Lower leg skin (tissue), 4 donors: Measurements from ENCODE around the gene EP300. TPM values are rescaled to one million over a fixed set of nuclear protein-coding genes. Genes with fewer than 3 reads are reported as not detected.
A peak's percentile ranks its signal among the peaks of the same experiment; 100 is the strongest.
"Not testable (repeated sequence)": the region's sequence is repeated elsewhere in the genome, so short reads cannot be mapped to it uniquely, and the experiment has no call there.

Experiments used
- DNase-seq, 2 donors: peaks; one replicate each; pipeline ENCODE4 v3.0.0-alpha.2; 2019; ENCODE audit warnings: low spot score in 2 of 2
- H3K4me3 ChIP-seq: fragments of 200-600 bp; sonication (generic); 2 replicates; pipeline ENCODE4 v1.5.1; 2017; ENCODE audit warnings: mild to moderate bottlenecking, low read depth; ENCODE audit not compliant: poor library complexity, severe bottlenecking
- POLR2A ChIP-seq, 2 donors: fragments of 450-650 bp; IDR thresholded peaks; one replicate each; pipeline ENCODE4 v1.6.1; 2016 to 2017; ENCODE audit warnings: antibody characterized with exemption in 2 of 2, mild to moderate bottlenecking in 1 of 2, moderate library complexity in 1 of 2
- WGBS, 2 donors: methylation state at CpG; one replicate each; pipeline ENCODE4 v1.1.5; 2018; 5-methylcytosine and 5-hydroxymethylcytosine counted together
- intact Hi-C: fragments of 100-400 bp; cut with DNase I; formaldehyde crosslinking; loops from one replicate; pipeline ENCODE4 v1.15.0; 2023; ENCODE audit warnings: low total_unique reads
- total RNA-seq, 4 donors: library from RNA; depleted of rRNA; stranded (reverse); fragments of >200 nt; gene quantifications; one replicate each; pipeline ENCODE4 v1.1.0, GENCODE V29; 2016
- TF ChIP-seq, protein P1 (sequence below), 3 donors: fragments of 450-650 bp; IDR thresholded peaks; one replicate each; pipeline ENCODE4 v1.5.1; 2016; ENCODE audit warnings: antibody characterized with exemption in 3 of 3, mild to moderate bottlenecking in 3 of 3, moderate library complexity in 2 of 3

Gene EP300
- 10 to 100 TPM; 72.4 to 86.9 (median 74.9) TPM for total RNA-seq

DNA sequence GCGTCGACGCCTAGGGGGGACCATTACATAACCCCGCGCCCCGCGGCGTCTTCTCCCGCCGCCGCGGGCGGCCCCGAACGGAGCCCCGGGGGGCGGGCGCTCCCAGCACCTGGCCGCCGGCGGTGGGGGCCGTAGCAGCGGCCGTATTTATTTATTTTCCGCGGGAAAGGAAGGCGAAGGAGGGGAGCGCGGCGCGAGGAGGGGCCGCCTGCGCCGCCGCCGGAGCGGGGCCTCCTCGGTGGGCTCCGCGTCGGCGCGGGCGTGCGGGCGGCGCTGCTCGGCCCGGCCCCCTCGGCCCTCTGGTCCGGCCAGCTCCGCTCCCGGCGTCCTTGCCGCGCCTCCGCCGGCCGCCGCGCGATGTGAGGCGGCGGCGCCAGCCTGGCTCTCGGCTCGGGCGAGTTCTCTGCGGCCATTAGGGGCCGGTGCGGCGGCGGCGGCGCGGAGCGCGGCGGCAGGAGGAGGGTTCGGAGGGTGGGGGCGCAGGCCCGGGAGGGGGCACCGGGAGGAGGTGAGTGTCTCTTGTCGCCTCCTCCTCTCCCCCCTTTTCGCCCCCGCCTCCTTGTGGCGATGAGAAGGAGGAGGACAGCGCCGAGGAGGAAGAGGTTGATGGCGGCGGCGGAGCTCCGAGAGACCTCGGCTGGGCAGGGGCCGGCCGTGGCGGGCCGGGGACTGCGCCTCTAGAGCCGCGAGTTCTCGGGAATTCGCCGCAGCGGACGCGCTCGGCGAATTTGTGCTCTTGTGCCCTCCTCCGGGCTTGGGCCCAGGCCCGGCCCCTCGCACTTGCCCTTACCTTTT lies at the start of gene EP300:
Gene EP300, plus strand, starts transcription at position 570 of the 795 bp plus-strand sequence. CDS start 413 bp downstream, outside the sequence.
- 0 to 1% methylated on average over 30 to 60 of the region's 112 CpGs for WGBS, 2 donors
- intact Hi-C loops: loop anchor here (5.0 kb wide), 1 partner anchor 140 kb away; the partner anchor contains the start of gene RBX1
- H3K4me3 ChIP-seq: peak within 1 kb of the TSS; percentile 68
- TF ChIP-seq POLR2A (IDR thresholded peaks at IDR 0.05): peak in 1 of 2 donors; percentile 60
- TF ChIP-seq, protein P1, sequence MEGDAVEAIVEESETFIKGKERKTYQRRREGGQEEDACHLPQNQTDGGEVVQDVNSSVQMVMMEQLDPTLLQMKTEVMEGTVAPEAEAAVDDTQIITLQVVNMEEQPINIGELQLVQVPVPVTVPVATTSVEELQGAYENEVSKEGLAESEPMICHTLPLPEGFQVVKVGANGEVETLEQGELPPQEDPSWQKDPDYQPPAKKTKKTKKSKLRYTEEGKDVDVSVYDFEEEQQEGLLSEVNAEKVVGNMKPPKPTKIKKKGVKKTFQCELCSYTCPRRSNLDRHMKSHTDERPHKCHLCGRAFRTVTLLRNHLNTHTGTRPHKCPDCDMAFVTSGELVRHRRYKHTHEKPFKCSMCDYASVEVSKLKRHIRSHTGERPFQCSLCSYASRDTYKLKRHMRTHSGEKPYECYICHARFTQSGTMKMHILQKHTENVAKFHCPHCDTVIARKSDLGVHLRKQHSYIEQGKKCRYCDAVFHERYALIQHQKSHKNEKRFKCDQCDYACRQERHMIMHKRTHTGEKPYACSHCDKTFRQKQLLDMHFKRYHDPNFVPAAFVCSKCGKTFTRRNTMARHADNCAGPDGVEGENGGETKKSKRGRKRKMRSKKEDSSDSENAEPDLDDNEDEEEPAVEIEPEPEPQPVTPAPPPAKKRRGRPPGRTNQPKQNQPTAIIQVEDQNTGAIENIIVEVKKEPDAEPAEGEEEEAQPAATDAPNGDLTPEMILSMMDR (IDR thresholded peaks at IDR 0.05): no peak
- peak; percentile 88 to 97 for DNase-seq

DNA sequence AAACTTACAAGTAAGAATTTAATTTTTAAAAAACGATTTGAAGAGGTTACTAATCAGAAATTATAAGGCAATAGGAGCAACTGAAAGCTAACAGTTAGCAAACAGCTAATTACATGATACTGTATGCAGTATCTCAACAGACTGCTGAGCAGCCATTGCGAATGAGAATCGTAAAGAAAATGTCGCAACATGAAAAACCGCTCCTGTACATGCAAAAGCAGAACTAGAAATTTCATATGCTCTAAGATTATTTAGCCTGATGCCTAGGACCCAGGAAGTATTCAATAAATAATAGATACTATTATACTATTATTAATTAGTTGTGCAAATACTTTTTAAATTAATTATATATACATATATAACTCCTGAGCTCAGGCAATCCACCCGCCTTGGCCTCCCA lies 48.7 kb upstream of the EP300 start:
- no peak overlapping the region for H3K4me3 ChIP-seq
- no peak for DNase-seq
- no peak for TF ChIP-seq POLR2A (IDR thresholded peaks at IDR 0.05)
- TF ChIP-seq, protein P1 (IDR thresholded peaks at IDR 0.05): no peak
- 78 to 86% methylated on average over 6 of the region's 6 CpGs for WGBS, 2 donors
- intact Hi-C loops: no loop called here

DNA sequence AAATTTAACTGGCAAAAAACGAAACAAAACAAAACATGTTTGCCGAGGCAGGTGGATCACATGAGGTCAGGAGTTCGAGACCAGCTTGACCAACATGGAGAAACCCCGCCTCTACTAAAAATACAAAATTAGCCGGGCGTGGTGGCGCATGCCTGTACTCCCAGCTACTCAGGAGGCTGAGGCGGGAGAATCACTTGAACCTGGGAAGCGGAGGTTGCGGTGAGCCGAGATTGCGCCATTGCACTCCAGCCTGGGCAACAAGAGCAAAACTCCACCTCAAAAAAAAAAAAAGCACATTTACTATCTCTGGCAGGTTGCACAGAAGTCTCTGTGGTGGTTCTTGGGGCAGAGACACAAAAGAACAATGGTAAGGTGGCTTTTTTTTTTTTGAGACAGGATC lies 46.8 kb upstream of the EP300 start:
- 87 to 90% methylated on average over 12 of the region's 12 CpGs for WGBS, 2 donors

DNA sequence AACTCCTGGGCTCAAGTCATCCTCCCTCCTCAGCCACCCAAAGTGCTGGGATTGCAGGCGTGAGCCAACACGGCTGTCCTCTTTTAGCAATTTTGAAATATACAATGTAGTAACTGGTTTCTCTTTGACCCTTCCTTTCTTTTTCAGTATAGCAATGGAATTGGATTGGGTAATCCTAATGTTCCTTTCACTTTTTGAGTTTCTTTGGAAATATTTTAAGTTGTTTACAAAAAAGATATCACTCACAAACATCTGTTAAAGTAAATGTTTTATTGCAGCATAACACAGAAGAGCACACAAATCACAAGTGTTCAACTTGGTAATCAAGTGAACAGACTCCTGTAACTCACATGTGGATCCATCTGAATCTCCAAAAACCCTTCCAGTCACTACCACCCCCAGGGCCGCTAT lies 44.6 kb upstream of the EP300 start:
- H3K4me3 ChIP-seq: no peak overlapping the region
- TF ChIP-seq POLR2A (IDR thresholded peaks at IDR 0.05): no peak
- TF ChIP-seq, protein P1 (IDR thresholded peaks at IDR 0.05): no peak
- intact Hi-C loops: no loop called here
- no peak for DNase-seq
- WGBS, 2 donors: 84 to 94% methylated on average over 3 of the region's 3 CpGs

More for the DNA sequence above, 46.8 kb upstream of the EP300 start:
- H3K4me3 ChIP-seq, intact Hi-C loops, DNase-seq: not testable (repeated sequence)

DNA sequence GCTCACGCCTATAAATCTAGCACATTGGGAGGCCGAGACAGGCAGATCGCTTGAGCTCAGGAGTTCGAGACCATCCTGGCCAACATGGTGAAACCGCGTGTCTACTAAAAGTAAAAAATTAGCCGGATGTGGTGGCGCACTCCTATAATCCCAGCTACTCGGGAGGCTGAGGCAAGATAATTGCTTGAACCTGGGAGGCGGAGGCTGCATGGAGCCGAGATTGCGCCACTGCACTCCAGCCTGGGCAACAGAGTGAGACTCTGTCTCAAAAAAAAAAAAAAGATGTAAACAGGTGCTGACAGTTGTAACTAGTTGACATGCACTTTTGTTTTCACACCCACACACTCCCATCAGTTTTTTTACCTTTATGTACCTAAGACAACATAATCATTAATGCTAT lies 44.0 kb upstream of the EP300 start:
- H3K4me3 ChIP-seq, intact Hi-C loops, DNase-seq: not testable (repeated sequence)
- WGBS, 2 donors: 88 to 92% methylated on average over 12 of the region's 12 CpGs

DNA sequence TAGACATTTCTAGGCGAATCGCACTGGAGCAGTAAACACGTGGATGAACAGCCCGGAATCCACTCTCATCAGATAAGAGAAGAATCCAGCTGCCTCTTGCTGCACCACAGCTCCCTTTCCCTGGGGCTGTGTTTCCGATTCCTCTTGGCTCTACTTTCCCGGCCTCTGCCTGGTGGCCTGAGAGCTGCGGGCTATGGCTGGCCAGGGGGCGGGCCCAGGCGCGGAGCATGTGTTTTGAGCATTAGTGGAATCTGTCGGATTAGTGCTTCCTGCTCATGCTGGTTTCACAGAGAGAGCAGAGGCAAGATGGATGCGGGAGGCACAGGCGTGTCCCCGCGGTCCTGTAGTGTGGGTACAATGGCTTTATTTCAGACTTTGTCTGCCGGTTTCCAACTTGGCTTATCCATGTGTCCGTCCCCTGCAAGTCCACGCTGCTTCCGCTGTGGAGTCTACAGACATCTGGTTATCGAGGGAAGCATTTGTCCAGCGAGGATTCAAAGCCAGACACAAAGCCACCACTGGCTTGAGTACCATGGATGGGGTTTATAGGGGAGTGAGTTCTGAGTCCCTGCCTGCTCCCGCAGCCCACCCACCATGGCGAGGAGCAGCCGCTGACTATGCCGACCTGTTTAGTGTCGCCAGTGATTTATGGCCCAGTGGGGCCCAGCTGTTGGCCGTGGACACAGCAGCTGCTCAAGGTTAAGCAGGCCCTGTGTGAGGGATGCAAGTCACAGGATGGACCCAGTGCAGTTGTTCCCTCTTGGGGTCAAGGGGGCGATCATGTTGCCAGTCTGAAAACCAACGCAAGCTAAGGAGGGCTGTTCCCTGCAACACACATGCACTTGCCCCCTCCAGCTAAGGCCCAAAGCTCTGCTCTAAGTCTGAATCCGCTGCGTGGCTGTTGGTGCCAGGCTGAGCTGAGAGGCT lies 43.3 kb upstream of the EP300 start:
- 39 to 40% methylated on average over 30 to 31 of the region's 31 CpGs for WGBS, 2 donors
- intact Hi-C loops: no loop called here
- peak; percentile 34 to 91 for DNase-seq
- no peak overlapping the region for H3K4me3 ChIP-seq
- TF ChIP-seq POLR2A (IDR thresholded peaks at IDR 0.05): no peak
- TF ChIP-seq, protein P1 (IDR thresholded peaks at IDR 0.05): no peak

DNA sequence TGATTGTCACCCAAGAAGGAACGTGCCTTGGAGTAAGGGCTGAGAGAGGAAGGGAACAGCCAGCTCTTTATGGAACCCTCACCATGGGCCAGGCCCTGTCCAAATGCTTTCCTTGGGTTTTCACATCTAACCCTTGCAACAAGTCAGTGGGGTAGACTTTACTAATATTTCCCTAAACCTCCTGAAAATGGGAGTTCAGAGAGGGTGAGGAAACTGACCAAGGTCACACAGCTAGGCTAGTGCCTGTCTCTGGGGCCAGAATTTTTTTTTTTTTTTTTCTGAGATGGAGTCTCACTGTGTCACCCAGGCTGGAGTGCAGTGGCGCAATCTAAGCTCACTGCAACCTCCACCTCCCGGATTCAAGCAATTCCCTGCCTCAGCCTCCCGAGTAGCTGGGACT lies 42.6 kb upstream of the EP300 start:
- DNase-seq, H3K4me3 ChIP-seq, intact Hi-C loops: not testable (repeated sequence)
- WGBS, 2 donors: 87 to 96% methylated on average over 4 of the region's 4 CpGs
